PFSK-1 (cell line): Measurements from ENCODE around the gene LAMB3.

Experiments used
- FOXP2 ChIP-seq: optimal IDR thresholded peaks from 2 replicates; pipeline ENCODE3; 2011; ENCODE audit warnings: borderline replicate concordance, control low read depth, inconsistent platforms; ENCODE audit not compliant: insufficient read depth; ENCODE audit errors: extremely low read length, extremely low read depth
- POLR2AphosphoS5 ChIP-seq: IDR thresholded peaks from 2 replicates; pipeline ENCODE4 v1.6.1; 2012; ENCODE audit warnings: low read depth, mild to moderate bottlenecking, control low read depth, low read length, moderate library complexity
- SIN3A ChIP-seq: IDR thresholded peaks from 2 replicates; pipeline ENCODE4 v1.6.1; 2012; ENCODE audit warnings: mild to moderate bottlenecking, low read length, moderate library complexity, borderline replicate concordance; ENCODE audit not compliant: insufficient read depth
- TAF1 ChIP-seq: IDR thresholded peaks from 2 replicates; pipeline ENCODE4 v1.6.1; 2012; ENCODE audit warnings: low read length, control low read depth, borderline replicate concordance; ENCODE audit not compliant: insufficient read depth
- TF ChIP-seq, protein P1 (sequence below), 2 experiments: IDR thresholded peaks; 2 replicates each; pipeline versions ENCODE4 v1.6.1 to v1.8.0; 2011 to 2012; ENCODE audit warnings: low read depth in 2 of 2, low read length in 2 of 2, control low read depth in 1 of 2, inconsistent platforms in 1 of 2, mild to moderate bottlenecking in 1 of 2, moderate library complexity in 1 of 2; ENCODE audit not compliant: insufficient read depth in 1 of 2

LAMB3 gene

DNA sequence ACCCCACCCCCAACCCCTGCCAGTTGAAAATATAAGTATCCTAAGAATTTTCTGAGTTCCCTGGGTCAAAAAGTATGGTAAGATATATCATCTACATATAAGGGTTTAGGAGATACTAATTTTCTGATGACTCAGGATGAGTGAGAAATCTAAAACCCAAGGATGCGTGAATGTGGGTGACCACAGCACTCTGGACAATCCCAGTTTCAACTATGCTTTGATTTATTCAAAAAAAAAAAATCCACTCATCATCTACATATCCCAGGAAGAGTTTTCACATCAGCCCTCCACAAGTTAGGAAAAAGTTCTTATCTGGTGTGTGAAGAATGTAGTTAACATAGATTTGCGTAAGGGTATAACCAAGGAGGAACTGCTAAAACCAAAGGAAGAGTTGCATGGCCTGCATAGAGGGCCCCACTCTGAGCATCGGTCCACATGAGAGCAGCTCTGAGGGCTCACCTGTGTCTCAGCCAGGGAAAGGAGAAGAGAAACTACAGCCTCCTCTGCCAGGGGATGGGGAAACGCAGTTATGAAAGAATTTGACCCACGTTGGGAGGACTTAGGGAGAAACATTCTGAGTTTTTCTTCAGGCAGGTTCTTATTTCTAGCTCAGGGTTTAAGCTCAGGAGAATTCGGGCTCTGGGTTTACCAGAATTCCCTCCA lies 18.8 kb downstream of the LAMB3 start:
- TF ChIP-seq, protein P1, sequence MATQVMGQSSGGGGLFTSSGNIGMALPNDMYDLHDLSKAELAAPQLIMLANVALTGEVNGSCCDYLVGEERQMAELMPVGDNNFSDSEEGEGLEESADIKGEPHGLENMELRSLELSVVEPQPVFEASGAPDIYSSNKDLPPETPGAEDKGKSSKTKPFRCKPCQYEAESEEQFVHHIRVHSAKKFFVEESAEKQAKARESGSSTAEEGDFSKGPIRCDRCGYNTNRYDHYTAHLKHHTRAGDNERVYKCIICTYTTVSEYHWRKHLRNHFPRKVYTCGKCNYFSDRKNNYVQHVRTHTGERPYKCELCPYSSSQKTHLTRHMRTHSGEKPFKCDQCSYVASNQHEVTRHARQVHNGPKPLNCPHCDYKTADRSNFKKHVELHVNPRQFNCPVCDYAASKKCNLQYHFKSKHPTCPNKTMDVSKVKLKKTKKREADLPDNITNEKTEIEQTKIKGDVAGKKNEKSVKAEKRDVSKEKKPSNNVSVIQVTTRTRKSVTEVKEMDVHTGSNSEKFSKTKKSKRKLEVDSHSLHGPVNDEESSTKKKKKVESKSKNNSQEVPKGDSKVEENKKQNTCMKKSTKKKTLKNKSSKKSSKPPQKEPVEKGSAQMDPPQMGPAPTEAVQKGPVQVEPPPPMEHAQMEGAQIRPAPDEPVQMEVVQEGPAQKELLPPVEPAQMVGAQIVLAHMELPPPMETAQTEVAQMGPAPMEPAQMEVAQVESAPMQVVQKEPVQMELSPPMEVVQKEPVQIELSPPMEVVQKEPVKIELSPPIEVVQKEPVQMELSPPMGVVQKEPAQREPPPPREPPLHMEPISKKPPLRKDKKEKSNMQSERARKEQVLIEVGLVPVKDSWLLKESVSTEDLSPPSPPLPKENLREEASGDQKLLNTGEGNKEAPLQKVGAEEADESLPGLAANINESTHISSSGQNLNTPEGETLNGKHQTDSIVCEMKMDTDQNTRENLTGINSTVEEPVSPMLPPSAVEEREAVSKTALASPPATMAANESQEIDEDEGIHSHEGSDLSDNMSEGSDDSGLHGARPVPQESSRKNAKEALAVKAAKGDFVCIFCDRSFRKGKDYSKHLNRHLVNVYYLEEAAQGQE (IDR thresholded peaks at IDR 0.05; ENCODE audit: insufficient read depth in 1 of 2, low read depth in 2 of 2, low read length in 2 of 2) = no peak
- TF ChIP-seq POLR2AphosphoS5 = no peak
- no peak for TF ChIP-seq TAF1
- TF ChIP-seq SIN3A = no peak

DNA sequence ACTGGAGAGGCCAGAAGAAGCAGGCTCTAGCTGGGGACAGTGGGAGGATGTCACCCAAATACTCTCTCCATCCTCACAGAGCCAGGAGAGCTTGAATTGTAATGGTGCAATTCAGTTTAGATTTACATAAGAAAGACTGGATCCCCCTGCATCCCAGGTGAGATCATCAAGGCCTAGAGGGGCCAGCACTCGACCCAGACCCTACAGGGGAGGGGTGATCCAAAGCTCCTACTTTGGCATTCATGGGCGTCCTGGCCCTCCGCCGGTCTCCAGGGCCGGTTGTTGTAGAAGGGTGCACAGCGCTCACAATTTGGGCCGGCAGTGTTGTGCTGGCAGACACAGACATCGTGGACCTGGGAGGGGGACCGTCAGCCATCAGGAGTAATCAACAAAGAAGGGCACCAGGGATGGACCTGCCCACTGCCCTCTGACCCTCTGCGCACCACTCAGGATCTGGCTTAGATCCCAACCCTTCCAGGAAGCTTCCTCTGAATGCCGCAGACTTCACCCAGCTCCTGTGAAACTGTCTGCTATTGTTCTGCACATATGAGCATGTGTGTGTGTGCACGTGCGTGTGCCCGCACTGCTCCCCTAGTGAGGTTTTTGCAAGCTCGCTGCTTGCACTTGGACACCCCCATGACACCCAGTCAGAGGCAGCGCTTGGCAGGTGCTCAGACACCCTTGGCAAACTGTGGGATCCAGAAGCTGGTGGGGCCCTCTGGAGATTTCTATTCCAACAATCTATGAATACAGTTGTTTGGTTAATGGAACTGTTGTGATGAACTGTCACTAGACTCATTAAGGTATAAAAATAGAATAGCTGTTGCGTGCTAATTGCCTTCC lies 21.6 kb downstream of the LAMB3 start:
- TF ChIP-seq TAF1 = no peak
- peak; percentile 22 for TF ChIP-seq FOXP2

DNA sequence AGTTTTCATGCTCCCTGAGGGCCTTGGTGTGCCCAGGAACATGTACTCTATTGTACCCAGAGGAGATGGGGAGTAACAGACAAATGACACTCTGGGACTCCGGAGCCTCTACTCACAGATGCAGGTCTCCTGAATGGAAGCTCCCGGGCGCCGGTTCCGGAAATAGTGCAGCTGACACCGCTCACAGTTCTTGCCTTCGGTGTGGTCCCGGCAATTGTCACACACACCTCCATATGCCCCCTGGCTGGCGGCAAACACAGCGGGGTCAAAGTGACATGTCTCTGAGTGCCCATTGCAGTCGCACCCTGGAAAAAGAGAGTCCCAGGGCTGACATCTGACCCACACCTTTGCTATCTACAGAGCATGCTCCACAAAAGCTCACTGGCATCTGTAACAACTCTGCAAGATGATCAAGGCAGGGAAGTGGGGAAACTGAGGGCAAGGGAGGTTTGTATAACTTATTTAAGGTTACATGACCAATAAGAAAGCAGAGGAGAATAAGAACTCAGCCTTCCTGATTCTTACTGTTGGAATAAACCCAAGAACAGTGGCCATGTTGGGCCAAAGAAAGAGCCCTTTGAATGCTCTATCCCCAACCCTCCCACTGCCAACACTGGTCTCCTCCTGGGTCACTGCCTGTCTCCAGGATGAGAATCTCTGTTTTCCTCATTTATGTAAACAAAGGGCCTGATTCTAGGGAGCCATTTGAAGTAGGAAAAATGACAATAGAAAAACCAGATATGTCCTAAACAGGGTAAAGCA lies 22.4 kb downstream of the LAMB3 start:
- no peak for TF ChIP-seq TAF1
- TF ChIP-seq FOXP2 = no peak
- TF ChIP-seq SIN3A = no peak
- TF ChIP-seq POLR2AphosphoS5 = no peak
- TF ChIP-seq, protein P1 (IDR thresholded peaks at IDR 0.05; ENCODE audit: insufficient read depth in 1 of 2, low read depth in 2 of 2, low read length in 2 of 2) = no peak

DNA sequence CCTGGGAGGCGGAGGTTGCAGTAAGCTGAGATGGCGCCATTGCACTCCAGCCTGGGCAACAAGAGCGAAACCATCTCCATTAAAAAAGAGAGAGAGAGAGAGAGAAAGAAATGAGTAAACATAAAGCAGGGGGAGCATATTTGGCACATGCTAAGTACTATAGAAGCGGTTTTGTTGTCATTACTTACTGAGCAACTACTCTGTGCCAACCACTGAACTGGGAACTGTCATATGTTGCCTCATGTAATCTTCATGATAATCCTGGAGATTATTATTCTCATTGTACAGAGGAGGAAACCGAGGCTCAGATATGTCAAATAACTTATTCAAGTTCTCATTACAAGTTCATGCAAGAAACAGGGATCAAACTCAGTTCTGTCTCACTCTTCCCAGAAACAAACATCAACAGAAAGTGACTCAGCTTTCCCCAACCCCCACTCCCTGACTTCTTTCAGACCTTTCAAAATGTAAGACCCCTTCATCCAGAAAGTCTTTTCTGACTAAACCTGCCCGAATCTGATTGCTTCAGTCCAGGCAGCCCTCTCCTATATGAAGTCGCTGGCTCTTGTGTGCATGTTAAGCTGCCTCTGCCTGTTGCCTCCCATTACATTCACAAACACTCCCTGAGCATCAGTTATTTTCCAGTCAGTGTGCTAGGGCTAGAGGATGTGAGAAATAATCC lies 23.5 kb downstream of the LAMB3 start:
- TF ChIP-seq, protein P1 (IDR thresholded peaks at IDR 0.05; ENCODE audit: insufficient read depth in 1 of 2, low read depth in 2 of 2, low read length in 2 of 2) = no peak
- TF ChIP-seq SIN3A (no peak), TAF1 (no peak), FOXP2 (no peak), POLR2AphosphoS5 (no peak)

DNA sequence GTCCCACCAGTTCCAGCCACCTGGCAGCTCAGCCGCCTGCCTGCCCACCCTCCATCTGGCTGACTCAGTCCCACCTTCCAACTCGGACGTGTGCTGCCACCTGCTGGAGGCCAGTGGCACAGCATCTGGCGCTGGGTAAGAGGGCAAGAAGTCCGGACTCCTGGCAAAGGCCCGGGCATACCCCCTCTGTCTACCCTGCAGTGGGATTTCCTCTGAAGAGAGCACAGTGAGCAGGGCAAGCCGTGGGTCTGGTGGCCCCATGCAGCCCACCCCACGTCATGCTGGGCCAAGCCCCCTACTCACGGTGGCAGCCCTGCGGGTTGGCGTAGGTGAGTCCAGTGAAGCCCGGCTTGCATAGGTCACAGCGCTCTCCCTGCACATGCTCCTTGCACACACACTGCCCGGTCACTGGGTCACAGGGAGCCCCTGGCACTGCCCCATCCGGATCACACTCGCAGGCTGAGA lies 24.5 kb downstream of the LAMB3 start:
- TF ChIP-seq, protein P1 (IDR thresholded peaks at IDR 0.05; ENCODE audit: insufficient read depth in 1 of 2, low read depth in 2 of 2, low read length in 2 of 2) = 0 out of 4 replicates have a peak, but pooled peaks of 1 of the 2 experiments have one; percentile 21
- TF ChIP-seq TAF1 = no peak
- no peak for TF ChIP-seq SIN3A
- peak; percentile 79 for TF ChIP-seq FOXP2
- TF ChIP-seq POLR2AphosphoS5 = no peak
